ENCODE data around the gene ATXN10.

ATXN10 gene

DNA sequence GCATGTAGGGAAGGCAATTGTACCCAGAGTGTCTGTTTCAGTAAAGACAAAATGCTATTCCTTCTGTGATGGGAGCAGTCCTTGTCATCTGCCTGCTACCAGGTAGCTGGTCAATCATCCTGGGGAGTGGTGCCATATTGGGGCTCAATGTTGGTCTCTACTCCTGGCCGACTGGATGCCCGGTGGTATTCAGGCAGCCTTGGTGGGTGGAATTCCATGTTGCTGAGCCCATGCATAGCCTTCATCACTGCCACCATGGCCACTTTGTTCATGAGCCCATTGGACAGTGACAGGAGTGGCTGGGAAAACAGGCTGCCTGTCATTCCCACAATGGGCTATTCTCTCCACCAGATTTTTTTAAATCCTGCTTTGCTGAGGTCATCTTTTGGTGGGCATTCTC lies 184.3 kb downstream of the ATXN10 start:
- Mint-ChIP-seq H3K36me3 (ENCODE audit: low read depth) (peaks cover 72% of the 10 kb centered on the region), H3K4me1 (no peaks in the 10 kb centered on the region), H3K27ac (no peak overlapping the region), H3K4me3 (no peak overlapping the region), H3K9me3 (peaks cover 32% of the 10 kb centered on the region), H3K27me3 (ENCODE audit: low read depth) (peaks cover 3% of the 10 kb centered on the region)
- TF ChIP-seq, protein P1, sequence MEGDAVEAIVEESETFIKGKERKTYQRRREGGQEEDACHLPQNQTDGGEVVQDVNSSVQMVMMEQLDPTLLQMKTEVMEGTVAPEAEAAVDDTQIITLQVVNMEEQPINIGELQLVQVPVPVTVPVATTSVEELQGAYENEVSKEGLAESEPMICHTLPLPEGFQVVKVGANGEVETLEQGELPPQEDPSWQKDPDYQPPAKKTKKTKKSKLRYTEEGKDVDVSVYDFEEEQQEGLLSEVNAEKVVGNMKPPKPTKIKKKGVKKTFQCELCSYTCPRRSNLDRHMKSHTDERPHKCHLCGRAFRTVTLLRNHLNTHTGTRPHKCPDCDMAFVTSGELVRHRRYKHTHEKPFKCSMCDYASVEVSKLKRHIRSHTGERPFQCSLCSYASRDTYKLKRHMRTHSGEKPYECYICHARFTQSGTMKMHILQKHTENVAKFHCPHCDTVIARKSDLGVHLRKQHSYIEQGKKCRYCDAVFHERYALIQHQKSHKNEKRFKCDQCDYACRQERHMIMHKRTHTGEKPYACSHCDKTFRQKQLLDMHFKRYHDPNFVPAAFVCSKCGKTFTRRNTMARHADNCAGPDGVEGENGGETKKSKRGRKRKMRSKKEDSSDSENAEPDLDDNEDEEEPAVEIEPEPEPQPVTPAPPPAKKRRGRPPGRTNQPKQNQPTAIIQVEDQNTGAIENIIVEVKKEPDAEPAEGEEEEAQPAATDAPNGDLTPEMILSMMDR (IDR thresholded peaks at IDR 0.05; ENCODE audit: unreplicated experiment in 3 of 3), result no peak

DNA sequence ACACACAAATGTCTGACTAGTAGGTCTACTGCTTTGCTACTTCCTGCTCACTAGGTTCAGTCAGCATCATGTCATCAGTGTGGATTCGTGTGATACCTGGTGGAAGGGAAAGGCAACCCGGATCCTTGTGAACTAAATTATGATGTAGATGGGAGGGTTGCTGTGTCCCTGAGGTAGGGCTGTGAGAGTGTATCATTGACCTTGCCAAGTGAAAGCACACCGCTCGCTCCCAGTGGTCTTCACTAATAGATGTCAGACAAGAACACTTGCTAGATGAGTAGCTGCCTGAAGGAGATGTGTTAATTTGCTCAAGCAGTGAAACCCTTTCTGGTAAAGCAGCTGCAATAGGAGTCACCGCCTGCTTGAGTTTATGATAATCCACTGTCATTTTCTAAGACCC lies 185.9 kb downstream of the ATXN10 start:
- Mint-ChIP-seq H3K36me3 (ENCODE audit: low read depth) (peaks cover 67% of the 10 kb centered on the region), H3K9me3 (peaks cover 17% of the 10 kb centered on the region), H3K4me1 (no peaks in the 10 kb centered on the region), H3K27ac (no peak overlapping the region), H3K27me3 (ENCODE audit: low read depth) (peaks cover 3% of the 10 kb centered on the region), H3K4me3 (no peak overlapping the region)
- TF ChIP-seq, protein P1 (IDR thresholded peaks at IDR 0.05; ENCODE audit: unreplicated experiment in 3 of 3), result no peak

DNA sequence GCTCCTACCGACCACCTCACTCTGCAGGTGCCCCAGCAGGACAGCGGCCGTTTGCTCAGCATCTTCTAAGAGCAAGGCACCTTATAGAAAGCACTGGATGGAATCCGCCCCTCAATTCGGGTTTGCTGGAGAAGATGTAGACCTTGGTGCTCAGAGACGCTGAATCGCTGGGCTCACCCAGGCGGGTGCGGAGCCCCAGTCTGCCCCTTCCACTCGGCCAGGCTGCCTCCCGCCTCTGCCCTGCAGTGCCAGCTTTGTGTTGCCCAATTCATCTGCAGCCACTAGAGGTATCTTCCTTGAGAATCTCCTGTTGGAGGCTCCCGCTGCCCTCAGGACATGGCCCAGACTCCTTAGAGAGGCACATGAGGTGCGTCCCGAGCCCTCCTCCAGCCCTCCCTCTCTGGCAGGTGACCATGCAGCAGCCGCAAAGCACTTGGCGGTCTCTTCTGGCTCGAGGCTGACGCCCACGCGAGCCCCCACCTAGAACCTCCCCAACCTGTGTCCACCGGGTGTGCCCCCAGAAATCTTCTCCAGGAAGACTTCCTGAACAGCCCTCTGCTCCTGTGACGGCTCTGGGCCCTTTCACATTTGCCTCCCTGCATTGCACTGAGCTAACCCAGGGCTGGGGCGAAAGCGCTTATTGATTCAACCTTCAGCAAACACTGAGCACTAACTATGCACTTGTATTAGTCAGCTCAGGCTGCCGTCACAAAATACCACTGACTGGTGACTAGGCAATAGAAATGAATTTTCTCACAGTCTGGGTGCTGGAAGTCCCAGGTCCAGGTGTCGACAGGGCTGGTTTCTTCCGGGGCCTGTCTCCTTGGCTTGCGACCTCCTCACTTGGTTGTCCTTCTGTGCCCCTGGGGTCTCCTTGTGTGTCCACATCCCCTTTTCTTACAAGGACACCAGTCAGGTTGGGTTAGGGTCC lies 187.9 kb downstream of the ATXN10 start:
- Mint-ChIP-seq H3K4me3 (no peak overlapping the region), H3K36me3 (ENCODE audit: low read depth) (peaks cover 51% of the 10 kb centered on the region), H3K4me1 (peaks cover 6% of the 10 kb centered on the region), H3K9me3 (peaks cover 7% of the 10 kb centered on the region), H3K27me3 (ENCODE audit: low read depth) (peaks cover 16% of the 10 kb centered on the region), H3K27ac (no peak overlapping the region)
- TF ChIP-seq, protein P1 (IDR thresholded peaks at IDR 0.05; ENCODE audit: unreplicated experiment in 3 of 3), result no peak

DNA sequence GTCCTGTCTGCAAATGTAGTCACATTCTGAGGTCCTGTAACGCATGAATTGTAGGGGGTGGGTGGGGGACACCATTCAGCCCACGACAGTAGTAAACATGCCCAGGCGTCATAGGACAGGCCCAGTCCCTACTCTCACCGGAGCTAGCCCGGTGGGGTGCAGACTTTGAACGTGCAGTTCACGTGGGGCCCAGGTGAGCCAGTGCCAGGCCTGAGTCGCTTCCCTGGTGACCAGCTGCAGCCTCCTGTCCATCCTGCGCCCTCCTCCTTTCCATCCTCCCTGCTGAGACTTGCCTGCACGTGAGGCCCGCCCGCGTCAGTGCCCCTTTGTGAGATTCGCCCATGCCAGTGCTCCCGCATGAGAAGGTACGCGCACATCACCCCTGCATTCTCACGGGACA lies 188.6 kb downstream of the ATXN10 start:
- H3K4me3 Mint-ChIP-seq, result no peak overlapping the region
- peaks cover 13% of the 10 kb centered on the region for H3K4me1 Mint-ChIP-seq
- H3K9me3 Mint-ChIP-seq, result peaks cover 2% of the 10 kb centered on the region
- TF ChIP-seq, protein P1 (IDR thresholded peaks at IDR 0.05; ENCODE audit: unreplicated experiment in 3 of 3), result no peak
- no peak overlapping the region for H3K27ac Mint-ChIP-seq
- H3K27me3 Mint-ChIP-seq (ENCODE audit: low read depth), result peaks cover 22% of the 10 kb centered on the region
- H3K36me3 Mint-ChIP-seq (ENCODE audit: low read depth), result peaks cover 44% of the 10 kb centered on the region

DNA sequence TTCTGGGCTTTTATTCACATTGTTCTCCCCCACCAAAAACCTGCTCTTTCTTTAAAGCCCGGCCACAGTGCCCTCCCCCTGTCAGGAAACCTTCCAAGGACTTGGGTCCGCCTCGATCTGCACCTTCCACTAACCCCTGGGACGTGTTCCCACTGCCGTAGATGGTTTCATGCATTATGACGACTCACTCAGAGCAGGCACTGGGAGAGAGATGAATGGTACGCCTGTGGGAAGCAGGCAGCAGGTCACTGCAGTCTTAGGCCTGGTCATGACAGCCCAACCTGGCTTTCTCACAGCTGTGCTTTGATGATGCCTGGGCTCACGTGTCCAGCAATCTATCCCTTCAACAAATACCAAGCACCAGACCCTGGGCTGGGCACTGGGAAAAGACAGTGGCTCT lies 189.6 kb downstream of the ATXN10 start:
- Mint-ChIP-seq H3K27ac (no peak overlapping the region), H3K4me3 (no peak overlapping the region), H3K27me3 (ENCODE audit: low read depth) (peaks cover 29% of the 10 kb centered on the region), H3K36me3 (ENCODE audit: low read depth) (peaks cover 33% of the 10 kb centered on the region), H3K9me3 (no peaks in the 10 kb centered on the region), H3K4me1 (peaks cover 14% of the 10 kb centered on the region)
- TF ChIP-seq, protein P1 (IDR thresholded peaks at IDR 0.05; ENCODE audit: unreplicated experiment in 3 of 3), result no peak
